Lower leg skin (tissue), 3 donors: ENCODE data around the gene PNLDC1.

Source experiments
- CTCF ChIP-seq, 3 donors: fragments of 450-650 bp; IDR thresholded peaks; one replicate each; pipeline ENCODE4 v1.5.1; 2016; ENCODE audit warnings: antibody characterized with exemption in 3 of 3, mild to moderate bottlenecking in 3 of 3, moderate library complexity in 2 of 3
- POLR2A ChIP-seq, 2 donors: fragments of 450-650 bp; IDR thresholded peaks; one replicate each; pipeline ENCODE4 v1.6.1; 2016 to 2017; ENCODE audit warnings: antibody characterized with exemption in 2 of 2, mild to moderate bottlenecking in 1 of 2, moderate library complexity in 1 of 2

- no peak for TF ChIP-seq CTCF (IDR thresholded peaks at IDR 0.05)
- no peak for TF ChIP-seq POLR2A (IDR thresholded peaks at IDR 0.05)
These were observed 5.5 kb downstream of the PNLDC1 start for GRCh38 chr6:159805440-159806020.
